H1 (cell line): ENCODE measurements around the gene MYOG. TPM values are rescaled to one million over a fixed set of nuclear protein-coding genes. Genes with fewer than 3 reads are reported as not detected.

Source experiments
- ATF2 ChIP-seq: IDR thresholded peaks from 2 replicates; pipeline ENCODE4 v1.6.1; 2012; ENCODE audit warnings: low read length, inconsistent platforms
- CHD7 ChIP-seq: fragments of 300-600 bp; sonication (generic); IDR thresholded peaks from 2 replicates; pipeline ENCODE4 v1.7.1; 2012; ENCODE audit warnings: low read length, moderate library complexity, mild to moderate bottlenecking, inconsistent platforms; ENCODE audit not compliant: insufficient replicate concordance
- SIX5 ChIP-seq: IDR thresholded peaks from 2 replicates; pipeline ENCODE4 v1.6.1; 2011; ENCODE audit warnings: mild to moderate bottlenecking, low read depth, low read length
- TAF1 ChIP-seq: IDR thresholded peaks from 2 replicates; pipeline ENCODE4 v1.6.1; 2011; ENCODE audit warnings: mild to moderate bottlenecking, low read depth, low read length
- polyA plus RNA-seq, 7 experiments: library from polyadenylated mRNA; depleted of rRNA in 3 of 7; stranded (reverse) in 5 of 7; unstranded in 2 of 7; fragments of >200 nt in 5 of 7; fragments of 200-250 nt in 2 of 7; gene quantifications; 1 replicate in 5 of 7; 2 replicates in 1 of 7; 4 replicates in 1 of 7; pipeline versions ENCODE4 v1.2.1 to v1.2.3, GENCODE V29; 2011 to 2013; ENCODE audit warnings: missing spikeins in 2 of 7, mixed read lengths in 2 of 7
- total RNA-seq: library from RNA; stranded (reverse); fragmentation: NEBNext Ultra II Directional; extraction: Animal tissue kit (Norgen Biotek cat#: 25700); gene quantifications from 2 replicates; pipeline ENCODE4 v1.2.1, GENCODE V29; 2021

The MYOG gene
- total and polyA plus RNA-seq, 2 of the 8 experiments (the other 6 are each of a cell fraction or from before 2014, with no cell fraction given) = not detected

GRCh38 chr1:203122159-203122558 lies 36.3 kb upstream of the MYOG start (continued):
- no peak for TF ChIP-seq CHD7
- no peak for TF ChIP-seq SIX5
- no peak for TF ChIP-seq TAF1
- TF ChIP-seq ATF2 = no peak
